SK-N-SH treated with all-trans-retinoic acid at 6 μM for 48 hours (cell line): ENCODE measurements around the gene SLC25A2.

Experiments
- ATAC-seq: fragments of 200-7000 bp; cut with Tn5 transposase; 3 replicates; pipeline ENCODE4 v1.9.1; 2020; ENCODE audit warnings: mild to moderate bottlenecking, moderate library complexity
- BACH2 ChIP-seq: fragments of 250-450 bp; sonication (Bioruptor Pico); IDR thresholded peaks from 2 replicates; pipeline ENCODE4 v1.9.0; 2021; ENCODE audit warnings: mild to moderate bottlenecking, borderline replicate concordance
- CREB5 ChIP-seq: fragments of 250-450 bp; sonication (Bioruptor Pico); IDR thresholded peaks from 2 replicates; pipeline ENCODE4 v1.5.1; 2020; ENCODE audit warnings: low read depth, mild to moderate bottlenecking, moderate library complexity
- CSDC2 ChIP-seq: fragments of 250-450 bp; sonication (Bioruptor Pico); IDR thresholded peaks from 2 replicates; pipeline ENCODE4 v1.5.0; 2020; ENCODE audit warnings: mild to moderate bottlenecking, moderate library complexity
- ESRRG ChIP-seq: fragments of 250-450 bp; sonication (Bioruptor Pico); IDR thresholded peaks from 2 replicates; pipeline ENCODE4 v1.6.1; 2021; ENCODE audit warnings: mild to moderate bottlenecking
- GLIS3 ChIP-seq: fragments of 250-450 bp; sonication (Bioruptor Pico); IDR thresholded peaks from 2 replicates; pipeline ENCODE4 v1.5.0; 2020; ENCODE audit warnings: mild to moderate bottlenecking, moderate library complexity
- ISL1 ChIP-seq: fragments of 250-450 bp; sonication (Bioruptor Pico); IDR thresholded peaks from 2 replicates; pipeline ENCODE4 v2.1.2; 2022; ENCODE audit warnings: mild to moderate bottlenecking, moderate library complexity
- OSR1 ChIP-seq: fragments of 250-450 bp; sonication (Bioruptor Pico); IDR thresholded peaks from 2 replicates; pipeline ENCODE4 v1.8.0; 2022; ENCODE audit warnings: moderate library complexity, mild to moderate bottlenecking, inconsistent platforms
- PATZ1 ChIP-seq: fragments of 250-450 bp; sonication (Bioruptor Pico); IDR thresholded peaks from 2 replicates; pipeline ENCODE4 v1.8.0; 2020; ENCODE audit warnings: mild to moderate bottlenecking, moderate library complexity, borderline replicate concordance
- PPARA ChIP-seq: fragments of 250-450 bp; sonication (Bioruptor Pico); IDR thresholded peaks from 2 replicates; pipeline ENCODE4 v1.5.0; 2020; ENCODE audit warnings: mild to moderate bottlenecking, borderline replicate concordance
- RARB ChIP-seq: fragments of 250-450 bp; sonication (Bioruptor Pico); IDR thresholded peaks from 2 replicates; pipeline ENCODE4 v1.8.0; 2021; ENCODE audit warnings: mild to moderate bottlenecking, moderate library complexity
- SNAI2 ChIP-seq: fragments of 250-450 bp; sonication (Bioruptor Pico); IDR thresholded peaks from 2 replicates; pipeline ENCODE4 v1.5.0; 2020; ENCODE audit warnings: mild to moderate bottlenecking, moderate library complexity
- TOX ChIP-seq: fragments of 250-450 bp; sonication (Bioruptor Pico); IDR thresholded peaks from 2 replicates; pipeline ENCODE4 v1.8.0; 2021; ENCODE audit warnings: mild to moderate bottlenecking, moderate library complexity, borderline replicate concordance
- ZC3H10 ChIP-seq: fragments of 250-450 bp; sonication (Bioruptor Pico); IDR thresholded peaks from 2 replicates; pipeline ENCODE4 v1.5.1; 2021; ENCODE audit warnings: mild to moderate bottlenecking, moderate library complexity
- ZFP3 ChIP-seq: fragments of 250-450 bp; sonication (Bioruptor Pico); IDR thresholded peaks from 2 replicates; pipeline ENCODE4 v1.5.0; 2020; ENCODE audit warnings: mild to moderate bottlenecking, moderate library complexity
- ZNF565 ChIP-seq: fragments of 450-650 bp; formaldehyde crosslinking; conservative IDR thresholded peaks from 2 replicates; pipeline ENCODE4 v1.5.0; 2020; ENCODE audit warnings: low read depth, mild to moderate bottlenecking, moderate library complexity
- ZNF70 ChIP-seq: fragments of 450-650 bp; formaldehyde crosslinking; IDR thresholded peaks from 2 replicates; pipeline ENCODE4 v1.5.0; 2020; ENCODE audit warnings: mild to moderate bottlenecking, moderate library complexity
- ZNF8 ChIP-seq: fragments of 450-650 bp; formaldehyde crosslinking; IDR thresholded peaks from 2 replicates; pipeline ENCODE4 v1.5.0; 2020; ENCODE audit warnings: mild to moderate bottlenecking, moderate library complexity
- TF ChIP-seq, protein P1 (sequence below): fragments of 250-450 bp; sonication (Bioruptor Pico); IDR thresholded peaks from 2 replicates; pipeline ENCODE4 v1.8.0; 2021; ENCODE audit warnings: low read depth, mild to moderate bottlenecking, moderate library complexity, borderline replicate concordance
- TF ChIP-seq, protein P2 (sequence below): fragments of 250-450 bp; sonication (Bioruptor Pico); IDR thresholded peaks from 2 replicates; pipeline ENCODE4 v1.5.0; 2020; ENCODE audit warnings: mild to moderate bottlenecking, moderate library complexity
- TF ChIP-seq, protein P3 (sequence below): fragments of 250-450 bp; sonication (Bioruptor Pico); IDR thresholded peaks from 2 replicates; pipeline ENCODE4 v1.5.1; 2021; ENCODE audit warnings: mild to moderate bottlenecking, moderate library complexity

SLC25A2 gene

GRCh38 chr5:141272906-141273305 lies 30.9 kb downstream of the SLC25A2 start:
- TF ChIP-seq ZNF8 (CRISPR knock-in tag) (no peak), CREB5 (CRISPR knock-in tag) (no peak), BACH2 (CRISPR knock-in tag) (no peak), OSR1 (no peak), ZC3H10 (CRISPR knock-in tag) (no peak), ZFP3 (CRISPR knock-in tag) (no peak), ESRRG (CRISPR knock-in tag) (no peak), ISL1 (CRISPR knock-in tag) (no peak), PATZ1 (CRISPR knock-in tag) (no peak), TOX (CRISPR knock-in tag) (no peak), GLIS3 (CRISPR knock-in tag) (no peak), ZNF70 (no peak), SNAI2 (no peak), RARB (CRISPR knock-in tag) (no peak), ZNF565 (CRISPR knock-in tag) (no peak), CSDC2 (CRISPR knock-in tag) (no peak), PPARA (no peak)
- TF ChIP-seq, protein P1, sequence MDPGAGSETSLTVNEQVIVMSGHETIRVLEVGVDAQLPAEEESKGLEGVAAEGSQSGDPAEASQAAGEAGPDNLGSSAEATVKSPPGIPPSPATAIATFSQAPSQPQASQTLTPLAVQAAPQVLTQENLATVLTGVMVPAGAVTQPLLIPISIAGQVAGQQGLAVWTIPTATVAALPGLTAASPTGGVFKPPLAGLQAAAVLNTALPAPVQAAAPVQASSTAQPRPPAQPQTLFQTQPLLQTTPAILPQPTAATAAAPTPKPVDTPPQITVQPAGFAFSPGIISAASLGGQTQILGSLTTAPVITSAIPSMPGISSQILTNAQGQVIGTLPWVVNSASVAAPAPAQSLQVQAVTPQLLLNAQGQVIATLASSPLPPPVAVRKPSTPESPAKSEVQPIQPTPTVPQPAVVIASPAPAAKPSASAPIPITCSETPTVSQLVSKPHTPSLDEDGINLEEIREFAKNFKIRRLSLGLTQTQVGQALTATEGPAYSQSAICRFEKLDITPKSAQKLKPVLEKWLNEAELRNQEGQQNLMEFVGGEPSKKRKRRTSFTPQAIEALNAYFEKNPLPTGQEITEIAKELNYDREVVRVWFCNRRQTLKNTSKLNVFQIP (CRISPR knock-in tag): no peak
- TF ChIP-seq, protein P2, sequence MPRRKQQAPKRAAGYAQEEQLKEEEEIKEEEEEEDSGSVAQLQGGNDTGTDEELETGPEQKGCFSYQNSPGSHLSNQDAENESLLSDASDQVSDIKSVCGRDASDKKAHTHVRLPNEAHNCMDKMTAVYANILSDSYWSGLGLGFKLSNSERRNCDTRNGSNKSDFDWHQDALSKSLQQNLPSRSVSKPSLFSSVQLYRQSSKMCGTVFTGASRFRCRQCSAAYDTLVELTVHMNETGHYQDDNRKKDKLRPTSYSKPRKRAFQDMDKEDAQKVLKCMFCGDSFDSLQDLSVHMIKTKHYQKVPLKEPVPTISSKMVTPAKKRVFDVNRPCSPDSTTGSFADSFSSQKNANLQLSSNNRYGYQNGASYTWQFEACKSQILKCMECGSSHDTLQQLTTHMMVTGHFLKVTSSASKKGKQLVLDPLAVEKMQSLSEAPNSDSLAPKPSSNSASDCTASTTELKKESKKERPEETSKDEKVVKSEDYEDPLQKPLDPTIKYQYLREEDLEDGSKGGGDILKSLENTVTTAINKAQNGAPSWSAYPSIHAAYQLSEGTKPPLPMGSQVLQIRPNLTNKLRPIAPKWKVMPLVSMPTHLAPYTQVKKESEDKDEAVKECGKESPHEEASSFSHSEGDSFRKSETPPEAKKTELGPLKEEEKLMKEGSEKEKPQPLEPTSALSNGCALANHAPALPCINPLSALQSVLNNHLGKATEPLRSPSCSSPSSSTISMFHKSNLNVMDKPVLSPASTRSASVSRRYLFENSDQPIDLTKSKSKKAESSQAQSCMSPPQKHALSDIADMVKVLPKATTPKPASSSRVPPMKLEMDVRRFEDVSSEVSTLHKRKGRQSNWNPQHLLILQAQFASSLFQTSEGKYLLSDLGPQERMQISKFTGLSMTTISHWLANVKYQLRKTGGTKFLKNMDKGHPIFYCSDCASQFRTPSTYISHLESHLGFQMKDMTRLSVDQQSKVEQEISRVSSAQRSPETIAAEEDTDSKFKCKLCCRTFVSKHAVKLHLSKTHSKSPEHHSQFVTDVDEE (CRISPR knock-in tag): no peak
- TF ChIP-seq, protein P3, sequence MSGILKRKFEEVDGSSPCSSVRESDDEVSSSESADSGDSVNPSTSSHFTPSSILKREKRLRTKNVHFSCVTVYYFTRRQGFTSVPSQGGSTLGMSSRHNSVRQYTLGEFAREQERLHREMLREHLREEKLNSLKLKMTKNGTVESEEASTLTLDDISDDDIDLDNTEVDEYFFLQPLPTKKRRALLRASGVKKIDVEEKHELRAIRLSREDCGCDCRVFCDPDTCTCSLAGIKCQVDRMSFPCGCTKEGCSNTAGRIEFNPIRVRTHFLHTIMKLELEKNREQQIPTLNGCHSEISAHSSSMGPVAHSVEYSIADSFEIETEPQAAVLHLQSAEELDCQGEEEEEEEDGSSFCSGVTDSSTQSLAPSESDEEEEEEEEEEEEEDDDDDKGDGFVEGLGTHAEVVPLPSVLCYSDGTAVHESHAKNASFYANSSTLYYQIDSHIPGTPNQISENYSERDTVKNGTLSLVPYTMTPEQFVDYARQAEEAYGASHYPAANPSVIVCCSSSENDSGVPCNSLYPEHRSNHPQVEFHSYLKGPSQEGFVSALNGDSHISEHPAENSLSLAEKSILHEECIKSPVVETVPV (CRISPR knock-in tag): no peak
- TF ChIP-seq, all 23 proteins: peak for 0
- no peak for ATAC-seq

- TF ChIP-seq ISL1 (CRISPR knock-in tag) (no peak), GLIS3 (CRISPR knock-in tag) (no peak), ZNF565 (CRISPR knock-in tag) (no peak), CREB5 (CRISPR knock-in tag) (no peak), PPARA (no peak), ESRRG (CRISPR knock-in tag) (no peak), OSR1 (no peak)
- TF ChIP-seq, protein P3 (CRISPR knock-in tag): no peak
- TF ChIP-seq, protein P2 (CRISPR knock-in tag): no peak
- ATAC-seq: no peak
Measured at GRCh38 chr5:141269195-141269594, 34.7 kb downstream of the SLC25A2 start.
